Colonic mucosa (tissue), 4 donors: ENCODE results near the gene ITPRID1. TPM values are rescaled to one million over a fixed set of nuclear protein-coding genes. Genes with fewer than 3 reads are reported as not detected.

Experiments
- DNase-seq: peaks from one replicate; pipeline ENCODE4 v3.0.0-alpha.2; 2020
- H3K27ac ChIP-seq: fragments of 200-600 bp; one replicate; pipeline ENCODE4 v1.8.0; 2021
- H3K27me3 ChIP-seq: fragments of 200-600 bp; one replicate; pipeline ENCODE4 v1.8.0; 2021
- H3K36me3 ChIP-seq: fragments of 200-600 bp; one replicate; pipeline ENCODE4 v1.8.0; 2021
- H3K4me1 ChIP-seq: fragments of 200-600 bp; one replicate; pipeline ENCODE4 v1.8.0; 2021; ENCODE audit warnings: mild to moderate bottlenecking
- H3K4me3 ChIP-seq: fragments of 200-600 bp; one replicate; pipeline ENCODE4 v1.8.0; 2021
- H3K9ac ChIP-seq, 2 donors: one replicate each; pipeline ENCODE4 v1.7.0; 2013; ENCODE audit warnings: control low read depth in 2 of 2, low read depth in 2 of 2, low read length in 2 of 2
- H3K9me3 ChIP-seq: fragments of 200-600 bp; one replicate; pipeline ENCODE4 v1.8.0; 2021
- CTCF ChIP-seq: fragments of 200-600 bp; IDR thresholded peaks from one replicate; pipeline ENCODE4 v1.8.0; 2022; ENCODE audit warnings: antibody characterized with exemption, mild to moderate bottlenecking
- intact Hi-C: fragments of 100-400 bp; cut with DNase I; formaldehyde crosslinking; loops from one replicate; pipeline ENCODE4 v1.14.1; 2022
- total RNA-seq, 2 donors: library from RNA; stranded (reverse); fragmentation: NEBNext Ultra II Directional in 1 of 2; extraction: Animal tissue kit (Norgen Biotek cat#: 25700) in 1 of 2; gene quantifications; one replicate each; pipeline ENCODE4 v1.2.1, GENCODE V29; 2021
- donor health status: healthy.
- donor health status: DM: no; HTN: no; CAD: no.
- donor health status: DM: no; HTN: no; CAD: no.

The ITPRID1 gene
- total RNA-seq, 2 donors from 2014 or later, result 0.48 to 0.91 TPM

DNA sequence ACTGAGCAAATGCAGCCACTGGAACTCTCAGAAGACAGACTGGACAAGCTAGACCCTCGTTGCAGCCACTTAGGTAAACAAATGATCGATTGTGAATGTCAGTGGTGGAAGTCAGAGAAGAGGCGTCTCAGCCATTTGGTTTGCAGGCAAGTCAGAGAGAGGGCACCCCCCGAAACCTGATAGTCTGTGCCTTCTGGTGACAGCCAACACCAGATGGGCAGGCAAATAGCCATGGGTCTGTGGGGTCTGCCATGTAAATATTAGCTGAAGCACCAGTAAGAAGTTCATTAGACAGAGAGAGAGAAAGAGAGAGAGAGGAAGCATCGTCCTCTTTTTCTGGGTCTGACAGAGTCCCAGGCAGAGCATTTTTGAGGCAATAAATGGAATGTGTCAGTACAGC lies 178.6 kb downstream of the ITPRID1 start:
- intact Hi-C loops, result no loop called here
- no peak for TF ChIP-seq CTCF
- no peak for DNase-seq
- no peaks in the 10 kb centered on the region for H3K9me3 ChIP-seq
- no peak overlapping the region for H3K4me3 ChIP-seq
- no peaks in the 10 kb centered on the region for H3K36me3 ChIP-seq
- no peaks in the 10 kb centered on the region for H3K27me3 ChIP-seq
- H3K4me1 ChIP-seq, result no peaks in the 10 kb centered on the region
- no peak overlapping the region for H3K27ac ChIP-seq
- H3K9ac ChIP-seq, result no peak overlapping the region

GRCh38 chr7:31692871-31693270 lies 179.0 kb downstream of the ITPRID1 start:
- no peaks in the 10 kb centered on the region for H3K36me3 ChIP-seq
- no peaks in the 10 kb centered on the region for H3K27me3 ChIP-seq
- DNase-seq, result no peak
- H3K27ac ChIP-seq, result no peak overlapping the region
- TF ChIP-seq CTCF, result no peak
- no peak overlapping the region for H3K9ac ChIP-seq
- no peaks in the 10 kb centered on the region for H3K9me3 ChIP-seq
- no peaks in the 10 kb centered on the region for H3K4me1 ChIP-seq
- intact Hi-C loops, result no loop called here
- H3K4me3 ChIP-seq, result no peak overlapping the region

DNA sequence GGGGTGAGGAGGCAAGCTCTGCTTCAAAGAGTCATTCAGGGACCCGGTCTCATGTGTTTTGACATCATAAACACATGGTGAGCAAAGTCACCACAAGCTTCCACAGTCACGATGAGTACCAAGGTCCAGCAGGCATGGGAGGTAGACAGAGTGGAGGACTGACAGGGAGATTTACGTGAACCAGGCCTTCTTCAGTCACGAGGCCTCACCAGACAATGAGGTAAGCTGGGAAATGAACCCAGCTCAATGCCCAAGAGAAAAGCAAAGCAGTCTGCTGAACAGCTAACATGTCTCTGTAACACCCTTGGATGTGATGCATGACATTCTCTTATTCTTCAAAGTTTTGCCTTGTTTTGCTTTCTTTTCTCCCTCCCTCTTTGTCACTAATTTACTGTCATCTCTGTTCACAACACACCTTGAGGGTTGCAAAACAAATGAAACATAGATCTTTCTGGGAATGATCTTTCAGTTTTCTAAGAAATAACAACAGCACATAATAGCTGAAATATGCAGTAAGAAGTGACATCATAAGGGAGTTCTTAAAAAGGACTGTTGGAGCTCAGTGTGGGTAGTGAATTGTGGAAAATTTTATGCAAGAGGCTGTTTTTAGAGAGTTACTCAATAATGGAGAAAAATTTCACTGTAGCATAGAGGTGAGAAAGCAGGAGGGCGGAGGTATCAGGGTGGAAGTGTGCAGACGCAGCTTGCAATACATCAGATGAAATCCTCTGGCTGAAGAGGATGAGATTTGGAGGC lies 182.1 kb downstream of the ITPRID1 start:
- TF ChIP-seq CTCF, result no peak
- DNase-seq, result no peak
- H3K27ac ChIP-seq, result no peak overlapping the region
- H3K9ac ChIP-seq, result no peak overlapping the region
- no peaks in the 10 kb centered on the region for H3K4me1 ChIP-seq
- no peaks in the 10 kb centered on the region for H3K9me3 ChIP-seq
- H3K4me3 ChIP-seq, result no peak overlapping the region
- no peaks in the 10 kb centered on the region for H3K27me3 ChIP-seq
- H3K36me3 ChIP-seq, result no peaks in the 10 kb centered on the region
- intact Hi-C loops, result no loop called here

DNA sequence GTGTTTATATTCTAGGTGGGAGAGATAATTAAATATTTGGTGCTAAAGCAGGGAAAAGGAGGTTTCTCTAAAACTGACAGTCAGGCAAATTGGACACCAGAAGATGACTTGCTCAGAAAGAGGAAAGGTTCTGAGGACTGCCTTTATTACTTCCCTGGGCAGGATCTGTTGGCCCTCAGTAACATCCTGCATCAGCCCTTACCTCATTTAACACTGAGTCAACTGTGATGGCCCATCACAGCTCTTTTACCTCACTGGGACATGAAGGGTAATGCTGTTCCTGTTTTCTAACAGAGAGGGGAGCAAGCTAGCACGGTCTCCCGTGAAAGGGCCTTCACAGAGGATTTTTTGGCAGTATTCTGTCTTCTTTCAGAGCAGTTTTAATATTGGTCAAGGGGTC lies 185.2 kb downstream of the ITPRID1 start:
- Histone ChIP-seq H3K27ac (no peak overlapping the region), H3K9me3 (no peaks in the 10 kb centered on the region), H3K4me1 (no peaks in the 10 kb centered on the region), H3K4me3 (no peak overlapping the region), H3K27me3 (no peaks in the 10 kb centered on the region), H3K9ac (no peak overlapping the region), H3K36me3 (no peaks in the 10 kb centered on the region)
- no peak for DNase-seq
- intact Hi-C loops, result no loop called here
- TF ChIP-seq CTCF, result no peak

DNA sequence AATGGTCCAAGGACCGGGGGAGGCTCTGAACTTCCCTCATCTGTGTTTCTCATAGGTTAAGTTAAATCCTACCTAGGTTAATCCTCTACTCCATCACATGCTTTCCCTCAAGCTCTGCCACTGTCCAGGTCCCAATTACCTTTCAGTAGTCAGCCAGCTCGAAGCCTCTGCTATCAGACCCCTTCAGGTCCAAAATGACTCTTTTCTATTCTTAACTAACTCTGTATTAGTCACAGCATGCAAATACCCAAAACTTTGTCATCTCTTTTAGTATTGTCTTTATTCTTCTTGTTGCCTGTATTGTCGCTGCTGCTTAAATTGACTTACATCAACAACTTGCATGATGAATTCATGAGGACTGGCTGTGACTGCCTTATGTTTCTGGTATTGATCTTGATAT lies 188.5 kb downstream of the ITPRID1 start:
- intact Hi-C loops, result no loop called here
- H3K4me1 ChIP-seq, result no peaks in the 10 kb centered on the region
- H3K27ac ChIP-seq, result no peak overlapping the region
- no peaks in the 10 kb centered on the region for H3K27me3 ChIP-seq
- no peak for TF ChIP-seq CTCF
- no peak overlapping the region for H3K4me3 ChIP-seq
- H3K9me3 ChIP-seq, result no peaks in the 10 kb centered on the region
- DNase-seq, result no peak
- no peaks in the 10 kb centered on the region for H3K36me3 ChIP-seq
- H3K9ac ChIP-seq, result no peak overlapping the region
